OCI-LY7 (cell line): ENCODE data around the gene CNTF.

Source experiments
- CTCF ChIP-seq: fragments of 200-600 bp; sonication (generic); conservative IDR thresholded peaks from 2 replicates; pipeline ENCODE4 v1.5.1; 2014; ENCODE audit warnings: mild to moderate bottlenecking, antibody characterized with exemption, low read length, moderate library complexity, mixed read lengths
- EZH2phosphoT487 ChIP-seq: fragments of 200-600 bp; sonication (generic); IDR thresholded peaks from 2 replicates; pipeline ENCODE4 v1.6.1; 2018; ENCODE audit warnings: low read depth, borderline replicate concordance, mild to moderate bottlenecking, mixed run types, antibody characterized with exemption, low read length, moderate library complexity, mixed read lengths

GRCh38 chr11:58578136-58578634 lies 44.3 kb upstream of the CNTF start:
- TF ChIP-seq CTCF (no peak), EZH2phosphoT487 (no peak)
